ENCODE data around the gene PTPRD.

The PTPRD gene

DNA sequence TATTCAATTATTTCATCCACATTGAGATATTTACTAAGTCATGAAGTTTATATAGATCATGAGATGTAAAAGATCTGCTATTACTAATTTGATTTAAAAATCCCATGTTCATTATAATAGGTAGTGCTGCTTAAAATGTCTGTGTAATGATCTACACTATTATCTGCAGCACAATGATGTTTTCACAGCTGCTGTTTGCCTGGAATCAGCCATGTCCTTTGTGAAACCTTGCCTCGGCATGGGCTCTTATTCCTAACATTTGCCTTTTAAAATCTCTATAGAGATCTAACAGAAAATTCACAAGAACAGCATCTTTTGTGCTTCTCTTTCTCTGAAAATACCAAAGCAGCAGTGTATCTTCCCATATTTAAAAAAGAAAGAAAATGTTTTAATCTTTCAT is 444.6 kb downstream of the PTPRD start:
- Histone ChIP-seq H3K4me3 (ENCODE audit: low read depth, low read length) (no peak overlapping the region), H3K4me1 (ENCODE audit: control insufficient read depth, insufficient read depth, low read length) (no peaks in the 10 kb centered on the region), H3K27ac (ENCODE audit: extremely low read depth, low read depth, low read length) (no peak overlapping the region), H3K36me3 (ENCODE audit: control insufficient read depth in 2 of 2, insufficient read depth in 1 of 2, low read length in 2 of 2) (no peaks in the 10 kb centered on the region), H3K9me3 (ENCODE audit: control insufficient read depth, insufficient read depth, low read depth, low read length) (no peaks in the 10 kb centered on the region)
- ChIA-PET POLR2A (no interaction called here), CTCF (interaction anchor here (0.6 kb wide), 1 partner anchor 43 kb away, joined by 4 read pairs; no protein-coding TSS in a partner anchor)
- no peak for TF ChIP-seq ZNF292 (tag by site-specific recombination; IDR thresholded peaks at IDR 0.05; ENCODE audit: borderline replicate concordance, low read depth)
- TF ChIP-seq, protein P1, sequence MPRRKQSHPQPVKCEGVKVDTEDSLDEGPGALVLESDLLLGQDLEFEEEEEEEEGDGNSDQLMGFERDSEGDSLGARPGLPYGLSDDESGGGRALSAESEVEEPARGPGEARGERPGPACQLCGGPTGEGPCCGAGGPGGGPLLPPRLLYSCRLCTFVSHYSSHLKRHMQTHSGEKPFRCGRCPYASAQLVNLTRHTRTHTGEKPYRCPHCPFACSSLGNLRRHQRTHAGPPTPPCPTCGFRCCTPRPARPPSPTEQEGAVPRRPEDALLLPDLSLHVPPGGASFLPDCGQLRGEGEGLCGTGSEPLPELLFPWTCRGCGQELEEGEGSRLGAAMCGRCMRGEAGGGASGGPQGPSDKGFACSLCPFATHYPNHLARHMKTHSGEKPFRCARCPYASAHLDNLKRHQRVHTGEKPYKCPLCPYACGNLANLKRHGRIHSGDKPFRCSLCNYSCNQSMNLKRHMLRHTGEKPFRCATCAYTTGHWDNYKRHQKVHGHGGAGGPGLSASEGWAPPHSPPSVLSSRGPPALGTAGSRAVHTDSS (tag by site-specific recombination; IDR thresholded peaks at IDR 0.05): no peak
- no peak for TF ChIP-seq ZNF560 (tag by site-specific recombination; IDR thresholded peaks at IDR 0.05; ENCODE audit: borderline replicate concordance)
- no peak for TF ChIP-seq ZNF610 (tag by site-specific recombination; IDR thresholded peaks at IDR 0.05; ENCODE audit: borderline replicate concordance)
- TF ChIP-seq ZNF660 (tag by site-specific recombination; IDR thresholded peaks at IDR 0.05): no peak

DNA sequence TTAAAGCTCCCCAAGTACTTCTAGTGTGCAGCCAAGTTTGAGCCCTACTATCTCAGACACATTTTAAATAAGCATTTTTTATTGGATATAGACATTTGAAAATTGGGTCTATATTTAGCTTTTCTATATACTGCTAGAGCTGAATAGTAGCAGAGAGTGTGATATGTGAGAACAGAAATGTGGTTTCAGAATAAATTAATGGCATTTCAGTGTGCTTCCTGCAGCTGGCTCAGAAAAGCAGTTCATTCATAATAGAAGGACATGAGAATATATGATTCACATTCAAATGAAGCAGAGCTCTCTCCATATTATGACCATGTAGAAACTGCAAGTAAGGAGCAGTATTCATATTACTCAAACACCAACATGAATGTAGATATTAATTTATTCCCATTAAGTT is 464.0 kb downstream of the PTPRD start:
- H3K4me3 ChIP-seq (ENCODE audit: low read depth, low read length): no peak overlapping the region
- no peaks in the 10 kb centered on the region for H3K36me3 ChIP-seq (ENCODE audit: control insufficient read depth in 2 of 2, insufficient read depth in 1 of 2, low read length in 2 of 2)
- no peak overlapping the region for H3K27ac ChIP-seq (ENCODE audit: extremely low read depth, low read depth, low read length)
- H3K4me1 ChIP-seq (ENCODE audit: control insufficient read depth, insufficient read depth, low read length): no peaks in the 10 kb centered on the region
- TF ChIP-seq ZNF202 (tag by site-specific recombination; IDR thresholded peaks at IDR 0.05; ENCODE audit: borderline replicate concordance) (no peak), ZNF549 (tag by site-specific recombination; IDR thresholded peaks at IDR 0.05) (no peak), ZNF626 (tag by site-specific recombination; IDR thresholded peaks at IDR 0.05) (no peak), ZFP69B (tag by site-specific recombination; IDR thresholded peaks at IDR 0.05) (no peak), RBAK (tag by site-specific recombination; IDR thresholded peaks at IDR 0.05) (no peak)
- TF ChIP-seq, protein P2, sequence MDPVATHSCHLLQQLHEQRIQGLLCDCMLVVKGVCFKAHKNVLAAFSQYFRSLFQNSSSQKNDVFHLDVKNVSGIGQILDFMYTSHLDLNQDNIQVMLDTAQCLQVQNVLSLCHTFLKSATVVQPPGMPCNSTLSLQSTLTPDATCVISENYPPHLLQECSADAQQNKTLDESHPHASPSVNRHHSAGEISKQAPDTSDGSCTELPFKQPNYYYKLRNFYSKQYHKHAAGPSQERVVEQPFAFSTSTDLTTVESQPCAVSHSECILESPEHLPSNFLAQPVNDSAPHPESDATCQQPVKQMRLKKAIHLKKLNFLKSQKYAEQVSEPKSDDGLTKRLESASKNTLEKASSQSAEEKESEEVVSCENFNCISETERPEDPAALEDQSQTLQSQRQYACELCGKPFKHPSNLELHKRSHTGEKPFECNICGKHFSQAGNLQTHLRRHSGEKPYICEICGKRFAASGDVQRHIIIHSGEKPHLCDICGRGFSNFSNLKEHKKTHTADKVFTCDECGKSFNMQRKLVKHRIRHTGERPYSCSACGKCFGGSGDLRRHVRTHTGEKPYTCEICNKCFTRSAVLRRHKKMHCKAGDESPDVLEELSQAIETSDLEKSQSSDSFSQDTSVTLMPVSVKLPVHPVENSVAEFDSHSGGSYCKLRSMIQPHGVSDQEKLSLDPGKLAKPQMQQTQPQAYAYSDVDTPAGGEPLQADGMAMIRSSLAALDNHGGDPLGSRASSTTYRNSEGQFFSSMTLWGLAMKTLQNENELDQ (tag by site-specific recombination; IDR thresholded peaks at IDR 0.05; ENCODE audit: low read depth): no peak
- TF ChIP-seq, protein P3, sequence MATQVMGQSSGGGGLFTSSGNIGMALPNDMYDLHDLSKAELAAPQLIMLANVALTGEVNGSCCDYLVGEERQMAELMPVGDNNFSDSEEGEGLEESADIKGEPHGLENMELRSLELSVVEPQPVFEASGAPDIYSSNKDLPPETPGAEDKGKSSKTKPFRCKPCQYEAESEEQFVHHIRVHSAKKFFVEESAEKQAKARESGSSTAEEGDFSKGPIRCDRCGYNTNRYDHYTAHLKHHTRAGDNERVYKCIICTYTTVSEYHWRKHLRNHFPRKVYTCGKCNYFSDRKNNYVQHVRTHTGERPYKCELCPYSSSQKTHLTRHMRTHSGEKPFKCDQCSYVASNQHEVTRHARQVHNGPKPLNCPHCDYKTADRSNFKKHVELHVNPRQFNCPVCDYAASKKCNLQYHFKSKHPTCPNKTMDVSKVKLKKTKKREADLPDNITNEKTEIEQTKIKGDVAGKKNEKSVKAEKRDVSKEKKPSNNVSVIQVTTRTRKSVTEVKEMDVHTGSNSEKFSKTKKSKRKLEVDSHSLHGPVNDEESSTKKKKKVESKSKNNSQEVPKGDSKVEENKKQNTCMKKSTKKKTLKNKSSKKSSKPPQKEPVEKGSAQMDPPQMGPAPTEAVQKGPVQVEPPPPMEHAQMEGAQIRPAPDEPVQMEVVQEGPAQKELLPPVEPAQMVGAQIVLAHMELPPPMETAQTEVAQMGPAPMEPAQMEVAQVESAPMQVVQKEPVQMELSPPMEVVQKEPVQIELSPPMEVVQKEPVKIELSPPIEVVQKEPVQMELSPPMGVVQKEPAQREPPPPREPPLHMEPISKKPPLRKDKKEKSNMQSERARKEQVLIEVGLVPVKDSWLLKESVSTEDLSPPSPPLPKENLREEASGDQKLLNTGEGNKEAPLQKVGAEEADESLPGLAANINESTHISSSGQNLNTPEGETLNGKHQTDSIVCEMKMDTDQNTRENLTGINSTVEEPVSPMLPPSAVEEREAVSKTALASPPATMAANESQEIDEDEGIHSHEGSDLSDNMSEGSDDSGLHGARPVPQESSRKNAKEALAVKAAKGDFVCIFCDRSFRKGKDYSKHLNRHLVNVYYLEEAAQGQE (tag by site-specific recombination; IDR thresholded peaks at IDR 0.05): no peak
- no peaks in the 10 kb centered on the region for H3K9me3 ChIP-seq (ENCODE audit: control insufficient read depth, insufficient read depth, low read depth, low read length)
- CTCF ChIA-PET: no interaction called here
- POLR2A ChIA-PET: no interaction called here

DNA sequence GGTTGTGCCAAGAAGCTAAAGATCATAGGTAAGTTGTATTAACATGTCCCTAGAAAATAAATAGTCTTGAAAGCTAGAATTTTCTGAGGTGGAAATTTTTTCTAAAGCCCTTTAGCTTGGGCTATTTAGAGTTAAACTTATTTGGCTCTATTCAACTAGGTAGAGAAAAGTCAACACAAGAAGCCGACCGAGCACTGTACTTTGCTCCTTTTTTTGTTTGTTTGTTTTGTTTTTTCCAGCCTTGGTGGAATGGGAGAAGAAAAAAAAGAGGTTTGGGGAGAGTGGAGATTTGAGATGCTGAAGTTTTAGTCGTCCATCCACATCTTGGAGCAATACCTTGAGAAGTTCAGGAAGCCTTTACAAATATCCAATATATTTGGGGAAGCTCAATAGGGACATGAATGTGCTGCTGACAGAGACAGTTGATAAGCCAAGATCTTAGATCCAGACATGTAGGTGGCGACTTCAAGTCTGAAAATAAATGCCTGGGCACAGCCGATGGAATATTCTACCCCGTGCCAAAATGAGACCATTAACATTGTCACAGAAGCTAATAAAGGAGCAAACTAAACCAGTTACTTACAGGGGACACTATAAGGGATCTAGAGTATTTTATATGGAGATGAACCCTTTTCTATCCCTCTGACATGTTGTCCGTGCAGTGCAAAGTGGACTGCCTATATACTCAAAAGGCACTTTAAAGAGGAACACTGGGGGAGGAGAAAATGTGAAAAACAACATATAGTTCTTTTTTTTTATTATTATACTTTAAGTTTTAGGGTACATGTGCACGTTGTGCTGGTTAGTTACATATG is 466.1 kb downstream of the PTPRD start:
- CTCF ChIA-PET: no interaction called here
- Histone ChIP-seq H3K9me3 (ENCODE audit: control insufficient read depth, insufficient read depth, low read depth, low read length) (no peaks in the 10 kb centered on the region), H3K27ac (ENCODE audit: extremely low read depth, low read depth, low read length) (no peak overlapping the region), H3K4me3 (ENCODE audit: low read depth, low read length) (no peak overlapping the region), H3K36me3 (ENCODE audit: control insufficient read depth in 2 of 2, insufficient read depth in 1 of 2, low read length in 2 of 2) (no peaks in the 10 kb centered on the region), H3K4me1 (ENCODE audit: control insufficient read depth, insufficient read depth, low read length) (no peaks in the 10 kb centered on the region)
- POLR2A ChIA-PET: no interaction called here
- TF ChIP-seq ZNF660 (tag by site-specific recombination; IDR thresholded peaks at IDR 0.05) (no peak), ZNF121 (tag by site-specific recombination; IDR thresholded peaks at IDR 0.05) (no peak), ZNF571 (tag by site-specific recombination; IDR thresholded peaks at IDR 0.05) (no peak), ZNF423 (tag by site-specific recombination; IDR thresholded peaks at IDR 0.05) (no peak), REPIN1 (tag by site-specific recombination; IDR thresholded peaks at IDR 0.05; ENCODE audit: low read depth) (no peak), ZNF830 (tag by site-specific recombination; IDR thresholded peaks at IDR 0.05; ENCODE audit: low read depth) (no peak), ZNF184 (tag by site-specific recombination; IDR thresholded peaks at IDR 0.05) (no peak), ZNF155 (tag by site-specific recombination; IDR thresholded peaks at IDR 0.05) (no peak), PRDM1 (tag by site-specific recombination; IDR thresholded peaks at IDR 0.05) (no peak), SCRT1 (tag by site-specific recombination; IDR thresholded peaks at IDR 0.05; ENCODE audit: borderline replicate concordance) (no peak), ZNF37A (tag by site-specific recombination; IDR thresholded peaks at IDR 0.05) (no peak)
- TF ChIP-seq, protein P4, sequence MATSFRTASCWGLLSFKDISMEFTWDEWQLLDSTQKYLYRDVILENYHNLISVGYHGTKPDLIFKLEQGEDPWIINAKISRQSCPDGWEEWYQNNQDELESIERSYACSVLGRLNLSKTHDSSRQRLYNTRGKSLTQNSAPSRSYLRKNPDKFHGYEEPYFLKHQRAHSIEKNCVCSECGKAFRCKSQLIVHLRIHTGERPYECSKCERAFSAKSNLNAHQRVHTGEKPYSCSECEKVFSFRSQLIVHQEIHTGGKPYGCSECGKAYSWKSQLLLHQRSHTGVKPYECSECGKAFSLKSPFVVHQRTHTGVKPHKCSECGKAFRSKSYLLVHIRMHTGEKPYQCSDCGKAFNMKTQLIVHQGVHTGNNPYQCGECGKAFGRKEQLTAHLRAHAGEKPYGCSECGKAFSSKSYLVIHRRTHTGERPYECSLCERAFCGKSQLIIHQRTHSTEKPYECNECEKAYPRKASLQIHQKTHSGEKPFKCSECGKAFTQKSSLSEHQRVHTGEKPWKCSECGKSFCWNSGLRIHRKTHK (tag by site-specific recombination; IDR thresholded peaks at IDR 0.05): no peak
